ENCODE results near the gene DAPP1.
"Not testable (repeated sequence)": the region's sequence is repeated elsewhere in the genome, so short reads cannot be mapped to it uniquely, and the experiment has no call there.

The DAPP1 gene

DNA sequence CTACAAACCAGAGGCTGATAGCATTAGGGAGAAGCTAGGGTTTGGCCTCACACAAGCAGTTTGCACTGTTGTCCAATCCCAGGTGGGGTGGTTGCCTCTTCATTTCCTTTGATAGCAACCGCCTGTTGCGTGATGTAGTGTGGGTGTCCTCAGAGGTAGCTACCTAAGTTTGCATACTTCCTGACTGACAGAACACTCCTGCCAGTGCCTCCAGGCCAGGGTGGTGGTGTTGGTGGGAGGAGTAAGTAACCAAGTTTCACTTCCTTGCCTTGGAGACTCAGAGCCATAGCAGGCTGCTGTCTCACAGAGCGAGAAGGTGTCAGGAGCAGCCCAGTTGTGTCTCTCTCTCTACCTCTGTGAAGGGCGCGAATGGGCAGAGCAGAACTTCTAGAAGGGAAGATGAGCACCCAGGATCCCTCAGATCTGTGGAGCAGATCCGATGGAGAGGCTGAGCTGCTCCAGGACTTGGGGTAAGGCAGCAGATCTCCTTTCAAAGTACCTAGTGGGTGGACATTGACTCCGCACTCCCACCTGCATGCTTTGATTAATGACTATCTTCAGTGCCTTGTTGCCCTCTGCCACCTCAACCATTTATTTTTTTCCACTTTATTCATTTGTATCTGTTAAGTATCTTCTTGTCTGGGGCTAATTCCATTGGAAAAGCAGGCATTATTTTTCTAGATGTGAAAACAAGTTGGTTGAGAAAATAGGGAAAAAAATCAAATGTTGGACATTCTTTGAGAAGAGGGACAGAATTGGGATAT, at the start of gene DAPP1:
Gene DAPP1, plus strand, starts transcription at position 283 of the 764 bp plus-strand sequence. Its CDS starts 87 bp downstream, at position 370.
- peak; percentile 91 for DNase-seq (ENCODE audit: low spot score)

DNA sequence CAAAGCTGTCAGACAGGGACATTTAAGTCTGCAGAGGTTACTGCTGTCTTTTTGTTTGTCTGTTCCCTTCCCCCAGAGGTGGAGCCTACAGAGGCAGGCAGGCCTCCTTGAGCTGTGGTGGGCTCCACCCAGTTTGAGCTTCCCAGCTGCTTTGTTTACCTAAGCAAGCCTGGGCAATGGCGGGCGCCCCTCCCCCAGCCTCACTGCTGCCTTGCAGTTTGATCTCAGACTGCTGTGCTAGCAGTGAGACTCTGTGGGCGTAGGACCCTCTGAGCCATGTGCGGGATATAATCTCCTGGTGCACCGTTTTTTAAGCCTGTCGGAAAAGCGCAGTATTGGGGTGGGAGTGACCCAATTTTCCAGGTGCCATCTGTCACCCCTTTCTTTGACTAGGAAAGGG, 45.8 kb upstream of the DAPP1 start:
- DNase-seq (ENCODE audit: low spot score), result not testable (repeated sequence)

DNA sequence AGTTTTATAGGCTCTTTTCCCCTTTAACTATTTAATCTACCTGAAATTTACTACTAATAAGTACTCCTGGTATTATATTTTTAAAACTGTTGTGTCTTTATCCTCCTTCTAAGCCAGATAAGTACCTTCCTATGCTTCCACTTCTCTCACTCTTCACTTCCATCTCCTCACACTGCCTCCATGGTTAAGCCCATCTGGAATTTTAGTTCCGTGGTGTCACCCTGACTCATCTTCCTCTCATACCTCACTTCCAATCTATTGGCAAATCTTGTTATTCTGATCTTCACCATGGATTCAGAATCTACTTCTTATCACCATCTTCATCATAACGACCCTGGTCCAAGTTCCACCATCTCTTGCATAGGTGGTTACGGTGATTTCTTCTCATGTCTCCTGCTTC, 32.7 kb upstream of the DAPP1 start:
- DNase-seq (ENCODE audit: low spot score), result no peak

- DNase-seq (ENCODE audit: low spot score), result no peak
These were observed 31.8 kb upstream of the DAPP1 start for GRCh38 chr4:99784842-99785241.

GRCh38 chr4:99790796-99791617, 25.6 kb upstream of the DAPP1 start:
- no peak for DNase-seq (ENCODE audit: low spot score)

- DNase-seq (ENCODE audit: low spot score), result no peak
These were observed 16.2 kb upstream of the DAPP1 start for GRCh38 chr4:99800332-99801004.

GRCh38 chr4:99801005-99801699, 15.5 kb upstream of the DAPP1 start:
- DNase-seq (ENCODE audit: low spot score), result no peak

- no peak for DNase-seq (ENCODE audit: low spot score)
These were observed 13.0 kb upstream of the DAPP1 start for GRCh38 chr4:99803566-99804101.

- no peak for DNase-seq (ENCODE audit: low spot score)
These were observed 10.1 kb upstream of the DAPP1 start for GRCh38 chr4:99806545-99806944.

DNA sequence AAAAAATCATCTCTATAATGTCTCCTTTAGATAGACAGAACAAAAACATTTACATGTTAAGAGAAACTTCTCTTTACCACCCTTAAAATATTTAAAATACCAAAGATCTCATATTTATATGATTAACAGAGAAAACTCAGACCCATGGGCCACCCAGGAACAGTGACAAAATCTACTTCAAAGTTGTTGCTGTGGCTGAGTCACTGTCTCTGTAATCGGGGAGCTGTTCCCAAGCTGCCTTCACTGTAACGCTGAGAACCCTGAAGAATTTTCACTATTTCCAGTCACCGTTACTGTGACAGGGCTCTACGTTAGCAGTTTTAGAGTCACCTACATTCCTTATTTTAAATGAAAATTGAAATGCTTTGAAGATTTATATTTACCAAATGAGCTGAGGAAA, 9.0 kb upstream of the DAPP1 start:
- DNase-seq (ENCODE audit: low spot score), result no peak

DNA sequence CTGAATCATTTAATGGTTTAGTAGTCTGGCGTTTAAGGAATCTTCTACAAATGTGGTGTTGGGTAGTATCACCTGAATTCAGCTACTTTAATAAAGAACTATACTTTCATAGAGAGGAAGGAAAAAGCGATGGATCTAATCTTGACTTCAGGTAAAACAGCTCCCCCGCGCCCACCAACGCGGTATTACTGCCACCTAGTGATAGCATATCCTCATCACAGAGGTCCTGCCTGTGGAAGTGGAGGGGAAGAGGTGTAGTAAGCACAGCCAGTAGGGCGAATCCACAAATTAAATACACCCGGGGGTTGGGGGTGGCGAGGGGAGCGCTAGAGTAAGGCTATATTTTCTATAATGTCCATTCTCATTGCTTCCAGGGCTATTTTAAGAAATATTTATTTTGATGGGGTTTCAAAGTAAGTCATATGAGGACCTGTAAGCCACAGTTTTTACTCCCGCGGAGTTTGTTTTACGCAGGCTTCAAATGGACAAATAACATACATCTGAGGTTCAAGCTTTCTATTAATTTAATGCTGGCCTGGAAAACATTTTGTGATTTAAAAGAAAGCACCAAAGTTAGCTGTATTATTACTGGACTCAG, 8.3 kb upstream of the DAPP1 start:
- peak; percentile 82 for DNase-seq (ENCODE audit: low spot score)

DNA sequence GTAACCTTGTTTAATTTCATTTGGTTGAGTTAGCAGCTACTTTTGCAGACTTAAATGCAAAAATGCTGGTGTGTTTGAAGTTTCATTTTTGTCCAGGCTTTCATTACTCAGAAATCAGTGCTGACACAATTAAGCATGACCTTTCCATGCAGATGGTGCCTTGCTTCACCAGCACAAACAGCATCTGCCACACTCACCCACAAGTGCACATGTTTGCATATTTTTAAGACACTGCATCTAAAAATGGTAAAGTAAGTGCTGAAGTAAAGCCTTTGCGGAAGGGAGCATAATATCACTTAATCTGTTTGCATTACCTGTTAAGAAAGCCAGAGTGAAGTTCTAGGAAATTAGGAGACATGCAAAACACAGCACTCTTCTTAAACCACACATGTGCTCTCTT, 7.3 kb upstream of the DAPP1 start:
- DNase-seq (ENCODE audit: low spot score), result no peak

DNA sequence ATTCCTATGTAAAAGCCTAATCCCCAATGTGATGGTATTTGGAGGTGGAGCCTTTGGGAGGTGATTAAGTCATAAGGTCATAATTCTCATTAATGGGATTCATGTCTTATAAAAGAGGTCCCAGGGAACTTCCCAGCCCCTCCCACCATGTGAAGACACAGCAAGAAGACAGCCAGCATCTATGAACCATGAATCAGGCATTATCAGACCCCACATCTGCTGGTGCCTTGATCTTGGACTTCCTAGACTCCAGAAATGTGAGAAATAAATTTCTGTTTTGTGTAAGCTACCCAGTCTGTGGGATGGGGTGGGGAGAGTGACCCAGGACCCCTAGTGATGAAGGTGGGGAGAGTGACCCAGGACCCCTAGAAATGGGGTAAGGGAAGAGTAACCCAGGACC, 6.1 kb upstream of the DAPP1 start:
- no peak for DNase-seq (ENCODE audit: low spot score)

DNA sequence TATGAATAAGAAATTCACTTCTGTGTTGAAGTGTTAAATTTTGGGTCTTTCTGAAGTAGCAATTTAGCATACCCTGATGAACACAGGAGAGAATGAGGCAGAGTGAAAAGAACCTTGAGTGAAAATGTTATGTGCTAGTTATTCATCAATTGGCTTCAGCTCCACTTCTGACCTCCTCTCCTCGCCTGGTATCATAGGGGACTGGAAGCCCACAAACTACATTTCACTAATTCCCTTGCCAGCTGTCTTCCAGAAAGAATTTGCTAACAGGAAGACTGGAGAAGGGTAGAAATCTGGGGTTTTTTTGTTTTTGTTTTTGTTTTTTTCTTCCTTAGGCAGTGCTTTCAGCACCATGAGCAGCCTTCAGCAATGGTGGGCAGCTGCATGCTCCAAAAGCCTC, 5.5 kb upstream of the DAPP1 start:
- no peak for DNase-seq (ENCODE audit: low spot score)

- peak; percentile 71 for DNase-seq (ENCODE audit: low spot score)
These were observed 4.8 kb upstream of the DAPP1 start for GRCh38 chr4:99811850-99812249.

- DNase-seq (ENCODE audit: low spot score), result peak; percentile 49
These were observed 1.0 kb upstream of the DAPP1 start for GRCh38 chr4:99815597-99816011.

DNA sequence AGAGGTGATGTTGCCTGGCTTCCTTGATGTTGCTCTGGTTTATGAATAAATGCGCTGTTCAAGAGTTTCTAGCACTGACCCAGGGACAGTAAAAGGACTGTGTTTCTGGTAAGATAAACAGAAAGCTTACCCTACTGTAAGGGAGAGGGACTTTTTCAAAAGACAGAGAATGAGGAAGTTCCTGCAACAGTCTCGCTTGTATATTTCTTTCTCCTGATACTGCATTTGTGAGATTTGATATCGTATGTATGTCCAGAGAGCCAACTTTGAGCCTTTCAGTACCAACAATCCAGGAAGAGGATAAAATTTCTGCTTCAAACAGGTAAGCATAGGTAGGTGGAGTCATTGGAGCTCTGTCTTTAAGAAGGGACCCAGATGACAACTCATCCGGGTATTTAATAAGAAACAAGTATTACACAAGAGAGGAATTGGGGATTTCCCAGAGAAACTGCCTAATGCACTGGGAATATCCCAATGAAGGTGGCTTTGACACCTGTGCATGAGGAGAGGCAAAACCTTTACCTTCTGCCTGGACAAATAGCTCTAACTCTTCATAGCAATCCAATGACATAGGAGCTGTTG, 773 bp downstream of the DAPP1 start:
- DNase-seq (ENCODE audit: low spot score), result no peak

- DNase-seq (ENCODE audit: low spot score), result no peak
These were observed 2.0 kb downstream of the DAPP1 start for GRCh38 chr4:99818661-99819060.

DNA sequence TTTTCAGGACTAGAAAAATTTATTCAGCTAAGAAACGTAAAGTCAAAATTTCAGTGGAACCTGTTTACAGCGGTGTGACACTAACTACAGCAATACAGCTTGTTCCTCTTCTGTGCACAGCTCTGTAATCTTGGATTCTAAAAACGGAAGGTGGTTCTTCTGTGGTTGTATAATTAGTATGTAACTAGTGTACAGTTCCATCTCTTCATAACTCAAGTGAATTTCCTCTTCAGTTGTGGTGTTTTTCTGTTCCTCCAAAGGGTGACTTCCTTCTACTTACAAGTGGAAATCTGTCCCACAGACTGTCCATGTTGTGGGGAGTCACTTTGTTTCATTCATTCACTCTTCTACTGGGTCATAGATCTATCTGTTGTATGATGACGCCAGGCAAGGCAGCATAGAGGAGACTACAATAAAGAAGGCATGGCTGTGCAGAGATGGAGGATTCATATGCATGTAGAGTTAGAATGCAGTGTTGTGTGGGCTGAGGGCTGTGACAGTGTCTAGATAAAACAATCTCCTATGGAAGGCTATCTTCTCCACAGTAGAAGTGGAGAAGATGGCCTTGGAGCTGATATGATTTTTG, 5.4 kb downstream of the DAPP1 start:
- DNase-seq (ENCODE audit: low spot score), result no peak

- DNase-seq (ENCODE audit: low spot score), result no peak
These were observed 6.1 kb downstream of the DAPP1 start for GRCh38 chr4:99822734-99823133.

Data from activated CD4-positive, alpha-beta T cell treated with anti-CD3 and anti-CD28 coated beads, Interleukin-2, Interleukin-4, amounts not matched to agents 100 ng/mL and 50 ng/mL, durations not matched to agents 16 hours and 8 hours (primary cell).